Stimulated activated CD4-positive, alpha-beta T cell treated with anti-CD3 and anti-CD28 coated beads, Interleukin-4, amount 100 ng/mL, for 48 hours (primary cell): ENCODE data around the gene D2HGDH.

Experiments
- DNase-seq, 2 donors: peaks; one replicate each; pipeline ENCODE4 v3.0.0-alpha.2; 2020; ENCODE audit warnings: low read depth in 2 of 2

The D2HGDH gene

GRCh38 chr2:241734467-241735208 lies at the start of gene D2HGDH:
Gene D2HGDH, plus strand, starts transcription at chr2:241734630. Its CDS starts 595 bp downstream, at chr2:241735225.
- DNase-seq = peak; percentile 94 to 99

DNA sequence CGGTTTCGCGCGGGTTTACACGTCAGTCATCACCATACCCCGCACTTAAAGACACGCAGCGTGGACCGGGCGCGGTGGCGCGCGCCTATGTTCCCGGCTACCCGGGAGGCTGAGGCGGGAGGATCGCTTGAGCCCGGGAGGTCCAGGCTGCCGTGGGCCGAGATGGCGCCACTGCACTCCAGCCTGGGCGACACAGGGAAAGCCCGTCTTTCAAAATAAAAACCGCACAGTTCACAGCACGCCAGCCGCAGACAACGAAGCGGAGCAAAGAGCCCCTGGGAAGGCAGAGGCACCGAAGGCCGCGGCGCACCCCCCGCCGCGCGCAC lies 48.1 kb upstream of the D2HGDH start:
- no peak for DNase-seq

GRCh38 chr2:241686650-241687425 lies 47.6 kb upstream of the D2HGDH start, which contains the start of gene DTYMK:
Gene DTYMK, minus strand, starts transcription at chr2:241686815. Its CDS starts 32 bp downstream, at chr2:241686783.
- DNase-seq = peak; percentile 92 to 94

GRCh38 chr2:241689306-241689705 lies 45.1 kb upstream of the D2HGDH start:
- no peak for DNase-seq

GRCh38 chr2:241690202-241690717 lies 44.2 kb upstream of the D2HGDH start:
- no peak for DNase-seq

DNA sequence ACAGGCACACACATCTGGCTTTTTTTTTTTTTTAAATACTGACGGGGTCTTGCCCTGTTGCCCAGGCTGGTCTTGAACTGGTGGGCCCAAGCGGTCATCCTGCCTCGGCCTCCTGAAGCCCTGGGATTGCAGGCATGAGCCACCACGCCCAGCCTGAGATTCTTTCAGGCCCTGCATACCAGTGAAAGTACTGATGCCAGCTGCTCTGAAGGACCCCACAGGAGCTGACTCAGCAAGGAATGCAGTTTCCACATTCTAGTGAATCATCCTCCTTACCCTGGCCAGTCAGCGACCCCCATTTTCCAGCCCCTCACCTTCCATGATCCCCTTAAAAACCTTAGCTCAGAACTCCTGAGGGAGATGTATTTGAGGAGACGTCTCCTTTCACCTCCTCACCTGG lies 42.0 kb upstream of the D2HGDH start:
- DNase-seq = no peak

DNA sequence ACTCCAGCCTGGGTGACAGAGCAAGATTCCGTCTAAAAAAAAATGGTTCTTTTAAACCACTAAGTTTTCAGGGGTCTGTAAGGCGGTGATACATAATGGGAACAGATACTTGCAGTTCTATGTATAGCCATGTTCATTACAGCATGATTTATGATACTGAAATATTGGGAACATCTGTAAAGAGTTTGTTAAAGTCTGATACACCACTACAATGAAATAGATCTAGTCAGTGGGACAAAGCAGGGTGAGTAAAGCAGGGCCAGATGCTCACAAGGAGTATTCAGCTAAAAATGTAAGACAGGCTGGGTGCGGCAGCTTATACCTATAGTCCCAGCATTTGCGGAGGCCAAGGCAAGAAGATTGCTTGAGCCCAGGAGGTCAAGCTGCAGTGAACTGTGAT lies 38.8 kb upstream of the D2HGDH start:
- no peak for DNase-seq

DNA sequence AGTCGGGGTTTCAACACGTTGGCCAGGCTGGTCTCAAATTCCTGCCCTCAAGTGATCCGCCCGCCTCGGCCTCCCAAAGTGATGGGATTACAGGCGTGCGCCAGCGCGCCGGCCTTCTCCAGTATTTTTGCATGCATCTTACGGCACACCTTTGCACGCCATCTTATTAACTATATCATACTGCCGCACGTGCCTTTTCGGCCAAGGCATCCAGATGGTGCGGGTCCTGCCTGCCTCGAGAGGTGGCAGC lies 33.4 kb upstream of the D2HGDH start:
- no peak for DNase-seq

- peak; percentile 97 for DNase-seq
These were observed 32.9 kb upstream of the D2HGDH start, which contains the start of gene ING5 for GRCh38 chr2:241701399-241702154. Gene ING5, plus strand, starts transcription at chr2:241702039. Its CDS starts 27 bp downstream, at chr2:241702066.

- DNase-seq = peak; percentile 87 to 89
These were observed 32.0 kb upstream of the D2HGDH start for GRCh38 chr2:241702155-241703031.

DNA sequence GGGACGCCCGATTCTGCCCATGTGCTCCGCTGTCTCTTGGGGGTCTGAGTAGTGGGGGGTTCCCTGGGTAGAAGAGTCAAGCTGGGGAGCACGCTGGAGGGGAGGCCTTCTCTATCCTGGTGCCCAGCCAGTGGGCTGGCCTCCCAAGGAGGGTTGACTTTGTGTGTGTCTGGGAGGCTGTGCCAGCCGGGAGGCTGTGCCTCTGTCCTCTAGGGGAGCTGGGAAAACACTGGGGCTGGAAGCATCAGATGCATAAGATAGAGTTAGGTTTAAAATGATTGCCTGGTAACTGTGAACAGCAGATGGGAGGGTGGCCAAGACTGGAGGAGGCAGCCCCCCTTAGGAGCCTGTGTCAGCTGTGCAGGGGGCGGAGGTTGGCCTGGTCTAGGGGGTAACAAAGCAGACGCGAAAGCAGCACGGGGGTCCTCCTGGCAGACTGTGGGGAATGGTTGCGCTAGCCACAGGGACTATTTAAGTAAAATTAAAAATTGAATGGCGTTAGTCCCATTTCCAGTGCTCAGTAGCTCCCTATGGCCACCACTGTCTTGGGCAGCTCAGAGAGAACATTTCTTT lies 31.3 kb upstream of the D2HGDH start:
- no peak for DNase-seq

GRCh38 chr2:241706537-241706936 lies 27.9 kb upstream of the D2HGDH start:
- DNase-seq = no peak

DNA sequence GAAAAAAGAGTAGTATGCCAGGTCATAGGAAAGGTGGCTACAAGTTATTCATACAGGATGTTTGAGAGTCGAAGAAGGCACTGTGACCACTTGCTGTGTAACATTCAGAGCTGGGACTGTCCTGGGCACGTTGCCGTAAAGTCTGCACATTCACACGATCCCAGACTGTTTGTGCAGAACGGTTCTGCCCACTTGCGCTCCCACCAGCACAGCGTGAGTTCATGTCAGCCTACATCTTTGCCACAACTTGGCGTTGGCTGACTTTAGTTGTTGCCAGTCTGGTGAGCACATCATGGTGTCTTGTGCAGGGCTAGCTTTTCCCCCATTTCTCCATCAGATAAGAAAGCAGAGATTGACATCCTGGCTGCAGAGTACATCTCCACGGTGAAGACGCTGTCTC lies 25.6 kb upstream of the D2HGDH start:
- no peak for DNase-seq

DNA sequence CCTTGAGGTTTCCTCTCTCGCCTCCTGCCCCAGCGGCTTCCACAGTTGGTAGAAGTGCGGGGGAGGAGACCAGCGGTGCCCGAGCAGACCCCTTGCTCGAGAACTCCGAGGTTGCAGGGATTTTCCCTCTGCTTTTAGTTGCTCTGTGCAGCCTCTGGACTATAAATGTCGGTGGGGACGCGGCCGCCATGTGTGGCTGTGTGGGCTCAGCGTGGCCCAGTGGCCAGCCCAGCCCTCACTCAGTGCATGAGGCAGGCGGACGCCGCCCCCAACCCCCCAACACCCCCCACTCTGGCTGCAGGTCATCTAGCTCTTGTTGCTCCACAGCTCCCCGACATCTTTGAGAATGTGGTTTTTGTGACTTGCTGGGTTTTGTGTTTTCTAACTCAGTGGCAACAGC lies 15.3 kb upstream of the D2HGDH start:
- DNase-seq = no peak

GRCh38 chr2:241720099-241720498 lies 14.3 kb upstream of the D2HGDH start:
- no peak for DNase-seq

DNA sequence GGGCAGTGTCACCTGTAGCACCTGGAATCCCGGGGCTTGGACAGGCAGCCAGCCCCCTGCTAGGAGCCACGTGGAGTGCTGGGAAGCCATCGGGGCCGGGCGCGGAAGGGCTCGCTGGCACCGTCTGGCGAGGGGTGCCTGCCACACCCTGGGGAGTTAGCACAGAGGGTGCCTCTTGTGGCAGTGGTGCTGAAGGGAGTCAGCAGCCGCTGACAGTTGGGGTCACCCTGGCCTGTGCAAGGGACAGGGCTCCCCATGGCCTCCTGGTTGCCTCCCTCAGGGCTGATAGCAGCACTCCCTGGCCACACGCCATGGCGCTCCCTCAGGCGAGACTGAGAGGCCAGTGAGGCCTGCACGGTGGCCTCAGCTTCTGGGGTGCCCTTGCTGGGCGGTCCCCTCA lies 13.9 kb upstream of the D2HGDH start:
- DNase-seq = no peak

DNA sequence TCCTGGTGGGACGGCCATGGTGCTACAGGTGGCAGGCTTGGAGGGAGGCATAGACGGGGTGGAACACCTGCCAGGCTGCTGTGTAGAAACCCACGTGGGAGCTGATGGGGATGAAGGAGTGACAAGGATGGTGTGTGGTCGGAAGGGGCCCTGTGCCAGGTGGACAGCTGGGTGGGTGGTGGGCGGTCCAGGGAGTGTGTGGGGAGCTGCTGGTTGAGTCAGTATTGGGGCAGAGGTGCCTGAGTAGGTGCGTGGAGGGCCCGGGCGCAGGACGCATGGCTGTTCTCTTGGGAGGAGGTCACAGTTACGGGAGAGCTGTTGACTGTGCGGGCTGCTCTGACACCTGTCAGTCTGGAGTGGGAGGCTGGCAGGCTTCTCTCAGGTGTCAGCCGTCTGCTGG lies 12.6 kb upstream of the D2HGDH start:
- DNase-seq = no peak

DNA sequence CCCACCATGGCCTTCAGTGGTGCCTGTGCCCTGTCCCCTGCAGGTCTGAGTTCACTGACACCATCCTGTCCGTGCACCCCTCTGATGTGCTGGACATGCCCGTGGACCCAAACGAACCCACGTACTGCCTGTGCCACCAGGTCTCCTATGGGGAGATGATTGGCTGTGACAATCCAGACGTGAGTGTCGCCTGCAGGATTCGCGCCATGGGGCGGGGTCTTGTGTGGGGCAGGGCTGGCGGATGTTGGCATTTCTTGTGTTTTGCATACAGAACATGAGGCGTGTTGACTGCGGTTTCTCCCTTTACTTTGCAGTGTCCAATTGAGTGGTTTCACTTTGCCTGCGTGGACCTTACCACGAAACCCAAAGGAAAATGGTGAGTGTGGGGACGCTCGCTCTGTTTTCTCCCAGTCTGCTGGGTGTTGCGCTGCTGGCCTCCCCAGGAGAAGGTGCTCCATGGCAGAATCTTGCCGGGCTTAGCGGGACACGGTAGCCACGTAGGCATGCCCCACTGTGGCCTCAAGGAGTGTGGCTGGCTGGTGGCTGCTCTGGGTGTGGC lies 11.5 kb upstream of the D2HGDH start:
- no peak for DNase-seq

DNA sequence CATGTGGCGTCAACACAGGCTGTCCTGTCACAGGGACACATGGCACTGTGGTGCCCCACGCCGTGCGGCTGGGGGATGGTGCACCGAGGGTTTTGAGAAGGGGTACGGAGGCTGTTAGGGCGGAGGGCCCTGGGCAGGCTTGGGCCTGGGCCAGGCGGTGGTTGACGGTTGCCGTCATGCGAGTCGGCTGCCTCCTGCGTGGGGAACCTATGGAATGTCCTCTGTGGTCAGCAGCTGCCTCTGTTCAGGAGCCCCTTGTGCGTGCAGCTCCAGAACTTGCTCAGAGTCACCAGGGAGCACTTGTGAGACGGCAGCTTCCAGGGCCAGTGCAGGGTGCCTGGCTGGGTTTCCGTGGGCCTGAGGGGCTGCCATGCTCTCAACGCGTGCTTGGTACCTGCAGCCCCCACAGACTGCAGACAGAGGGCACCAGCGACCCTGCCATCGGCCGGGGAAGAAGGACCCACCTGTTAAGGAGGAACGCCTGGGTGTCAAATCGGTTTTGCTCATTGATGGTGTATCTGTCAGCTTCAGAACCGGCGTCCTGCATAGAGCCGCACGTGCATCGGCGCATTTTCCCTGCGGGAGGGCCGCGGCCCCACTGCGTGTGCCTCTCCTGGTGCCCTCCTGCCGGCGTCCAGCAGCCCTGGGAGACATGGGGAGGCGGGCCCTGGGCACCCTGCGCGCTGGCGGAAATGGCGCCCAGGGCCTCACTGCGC lies 10.0 kb upstream of the D2HGDH start:
- no peak for DNase-seq
